Smooth muscle cell (in vitro differentiated cells): Measurements from ENCODE around the gene SAFB2. TPM values are rescaled to one million over a fixed set of nuclear protein-coding genes. Genes with fewer than 3 reads are reported as not detected.

Experiments used
- DNase-seq: peaks from one replicate; lab custom pipeline; 2025; ENCODE audit not compliant: unreplicated experiment; lab: John Stamatoyannopoulos, UW
- H2AFZ ChIP-seq: fragments of 200-600 bp; sonication (generic); 2 replicates; pipeline ENCODE4 v1.6.0; 2016; ENCODE audit warnings: antibody characterized with exemption, low read depth, mild to moderate bottlenecking
- H3F3A ChIP-seq: fragments of 200-600 bp; sonication (generic); 2 replicates; pipeline ENCODE4 v1.6.0; 2017; ENCODE audit warnings: antibody characterized with exemption, low read depth
- H3K27ac ChIP-seq: fragments of 200-600 bp; sonication (generic); 2 replicates; pipeline ENCODE4 v1.5.1; 2016; ENCODE audit warnings: low read depth, mild to moderate bottlenecking
- H3K27me3 ChIP-seq: fragments of 200-600 bp; sonication (generic); 2 replicates; pipeline ENCODE4 v1.6.1; 2016; ENCODE audit warnings: low read depth, mild to moderate bottlenecking
- H3K36me3 ChIP-seq: fragments of 200-600 bp; sonication (generic); 2 replicates; pipeline ENCODE4 v1.5.1; 2016; ENCODE audit warnings: low read depth
- H3K4me1 ChIP-seq: fragments of 200-600 bp; sonication (generic); 2 replicates; pipeline ENCODE4 v1.5.1; 2016; ENCODE audit warnings: low read depth
- H3K4me2 ChIP-seq: fragments of 200-600 bp; sonication (generic); 2 replicates; pipeline ENCODE4 v1.6.0; 2016; ENCODE audit warnings: mild to moderate bottlenecking
- H3K4me3 ChIP-seq: fragments of 200-600 bp; sonication (generic); 2 replicates; pipeline ENCODE4 v1.5.1; 2016; ENCODE audit warnings: mild to moderate bottlenecking
- H3K79me2 ChIP-seq: fragments of 200-600 bp; sonication (generic); 2 replicates; pipeline ENCODE4 v1.6.0; 2016; ENCODE audit warnings: low read depth, mild to moderate bottlenecking
- H3K9ac ChIP-seq: fragments of 200-600 bp; sonication (generic); 2 replicates; pipeline ENCODE4 v1.6.0; 2016; ENCODE audit warnings: low read depth
- H3K9me3 ChIP-seq: fragments of 200-600 bp; sonication (generic); replicated peaks from 2 replicates; pipeline ENCODE4 v1.5.1; 2016; ENCODE audit warnings: low read depth
- H4K20me1 ChIP-seq: fragments of 200-600 bp; sonication (generic); 2 replicates; pipeline ENCODE4 v1.6.0; 2016; ENCODE audit warnings: low read depth
- CTCF ChIP-seq: fragments of 200-600 bp; sonication (generic); IDR thresholded peaks from 2 replicates; pipeline ENCODE4 v1.5.1; 2017; ENCODE audit warnings: borderline replicate concordance, mild to moderate bottlenecking, antibody characterized with exemption; ENCODE audit not compliant: insufficient read depth, poor library complexity, severe bottlenecking
- WGBS: methylation state at CpG from one replicate; pipeline ENCODE4 v1.1.7; 2016; ENCODE audit warnings: low lambda C conversion rate; 5-methylcytosine and 5-hydroxymethylcytosine counted together
- polyA plus RNA-seq: library from polyadenylated mRNA; unstranded; fragments of >200 nt; fragmentation: Nextera tagmentation; extraction: Ambion mirVana; gene quantifications from 2 replicates; pipeline ENCODE4 v1.2.1, GENCODE V29; 2016
- total RNA-seq: library from RNA; depleted of rRNA; stranded (reverse); fragments of >200 nt; gene quantifications from 2 replicates; pipeline ENCODE4 v1.2.3, GENCODE V29; 2014

Gene SAFB2
- total and polyA plus RNA-seq, 2 experiments from 2014 or later: 28.9 to 44.9 TPM

GRCh38 chr19:5635427-5635826, 12.9 kb upstream of the SAFB2 start:
- Histone ChIP-seq H3K4me1 (no peaks in the 10 kb centered on the region), H3K9ac (no peak overlapping the region), H3K4me3 (no peak overlapping the region), H3K27me3 (no peaks in the 10 kb centered on the region), H3K36me3 (no peaks in the 10 kb centered on the region), H4K20me1 (peaks cover 98% of the 10 kb centered on the region), H3K4me2 (no peak overlapping the region), H3F3A (peaks cover 5% of the 10 kb centered on the region), H3K27ac (no peak overlapping the region), H3K79me2 (peaks cover 99% of the 10 kb centered on the region), H3K9me3 (no peaks in the 10 kb centered on the region), H2AFZ (no peak overlapping the region)
- DNase-seq: no peak
- TF ChIP-seq CTCF: no peak
- WGBS: 95% methylated on average over 6 of the region's 6 CpGs

- Histone ChIP-seq H3K27ac (no peak overlapping the region), H3K79me2 (peaks cover 99% of the 10 kb centered on the region), H3K9me3 (no peaks in the 10 kb centered on the region), H2AFZ (no peak overlapping the region), H3K4me1 (no peaks in the 10 kb centered on the region), H3K4me2 (no peak overlapping the region), H3K36me3 (no peaks in the 10 kb centered on the region), H4K20me1 (peaks cover 98% of the 10 kb centered on the region), H3F3A (peaks cover 2% of the 10 kb centered on the region), H3K27me3 (no peaks in the 10 kb centered on the region), H3K4me3 (no peak overlapping the region), H3K9ac (no peak overlapping the region)
- no peak for DNase-seq
- 96% methylated on average over 5 of the region's 5 CpGs for WGBS
- no peak for TF ChIP-seq CTCF
These were observed 10.1 kb upstream of the SAFB2 start for GRCh38 chr19:5632657-5633056.

- Histone ChIP-seq H3K79me2 (peaks cover 99% of the 10 kb centered on the region), H3K4me1 (peaks cover under 1% of the 10 kb centered on the region), H3K27me3 (no peaks in the 10 kb centered on the region), H3K4me3 (no peak overlapping the region), H3K9me3 (no peaks in the 10 kb centered on the region), H2AFZ (no peak overlapping the region), H3K4me2 (no peak overlapping the region), H3K27ac (no peak overlapping the region), H3K9ac (no peak overlapping the region), H3K36me3 (no peaks in the 10 kb centered on the region), H4K20me1 (peaks cover 98% of the 10 kb centered on the region), H3F3A (no peaks in the 10 kb centered on the region)
- DNase-seq: no peak
- WGBS: 90% methylated on average over 4 of the region's 4 CpGs
- no peak for TF ChIP-seq CTCF
These were observed 9.7 kb upstream of the SAFB2 start for GRCh38 chr19:5632241-5632612.

- no peak overlapping the region for H2AFZ ChIP-seq
These were observed 9.1 kb upstream of the SAFB2 start for GRCh38 chr19:5631567-5632240.

More at GRCh38 chr19:5631567-5632240, 9.1 kb upstream of the SAFB2 start:
- no peaks in the 10 kb centered on the region for H3K36me3 ChIP-seq
- H3K9me3 ChIP-seq: no peaks in the 10 kb centered on the region
- peak overlapping the region; percentile 0 for H3K27ac ChIP-seq
- TF ChIP-seq CTCF: no peak
- H3K4me2 ChIP-seq: no peak overlapping the region
- DNase-seq: no peak
- H3K4me1 ChIP-seq: peaks cover 2% of the 10 kb centered on the region
- H3K27me3 ChIP-seq: no peaks in the 10 kb centered on the region
- H3K79me2 ChIP-seq: peaks cover 99% of the 10 kb centered on the region
- no peak overlapping the region for H3K9ac ChIP-seq
- WGBS: 85% methylated on average over 9 of the region's 9 CpGs
- H3F3A ChIP-seq: no peaks in the 10 kb centered on the region
- no peak overlapping the region for H3K4me3 ChIP-seq
- H4K20me1 ChIP-seq: peaks cover 98% of the 10 kb centered on the region
